ENCODE results near the gene LRP1B.

LRP1B gene

GRCh38 chr2:140502951-140503630, 1627.7 kb downstream of the LRP1B start:
- peak; percentile 26; the same call in 2 of the 3 replicates for ATAC-seq
- TF ChIP-seq GLIS3 (CRISPR knock-in tag; IDR thresholded peaks at IDR 0.05) (no peak), ARNTL (CRISPR knock-in tag; IDR thresholded peaks at IDR 0.05; ENCODE audit: borderline replicate concordance, low read depth) (no peak), SNAI2 (CRISPR knock-in tag; IDR thresholded peaks at IDR 0.05) (no peak), PPARA (CRISPR knock-in tag; IDR thresholded peaks at IDR 0.05; ENCODE audit: borderline replicate concordance) (no peak), ZC3H10 (CRISPR knock-in tag; IDR thresholded peaks at IDR 0.05) (no peak), BACH2 (CRISPR knock-in tag; IDR thresholded peaks at IDR 0.05; ENCODE audit: borderline replicate concordance) (no peak), ISL1 (CRISPR knock-in tag; IDR thresholded peaks at IDR 0.05) (no peak), ZFP30 (CRISPR knock-in tag; IDR thresholded peaks at IDR 0.05) (no peak), ESRRG (CRISPR knock-in tag; IDR thresholded peaks at IDR 0.05) (no peak), RARB (CRISPR knock-in tag; IDR thresholded peaks at IDR 0.05) (no peak), TSHZ2 (CRISPR knock-in tag; IDR thresholded peaks at IDR 0.05) (no peak), ZFP3 (CRISPR knock-in tag; IDR thresholded peaks at IDR 0.05) (no peak), PATZ1 (CRISPR knock-in tag; IDR thresholded peaks at IDR 0.05; ENCODE audit: borderline replicate concordance) (no peak), ZNF8 (CRISPR knock-in tag; IDR thresholded peaks at IDR 0.05) (no peak)
- TF ChIP-seq, protein P1, sequence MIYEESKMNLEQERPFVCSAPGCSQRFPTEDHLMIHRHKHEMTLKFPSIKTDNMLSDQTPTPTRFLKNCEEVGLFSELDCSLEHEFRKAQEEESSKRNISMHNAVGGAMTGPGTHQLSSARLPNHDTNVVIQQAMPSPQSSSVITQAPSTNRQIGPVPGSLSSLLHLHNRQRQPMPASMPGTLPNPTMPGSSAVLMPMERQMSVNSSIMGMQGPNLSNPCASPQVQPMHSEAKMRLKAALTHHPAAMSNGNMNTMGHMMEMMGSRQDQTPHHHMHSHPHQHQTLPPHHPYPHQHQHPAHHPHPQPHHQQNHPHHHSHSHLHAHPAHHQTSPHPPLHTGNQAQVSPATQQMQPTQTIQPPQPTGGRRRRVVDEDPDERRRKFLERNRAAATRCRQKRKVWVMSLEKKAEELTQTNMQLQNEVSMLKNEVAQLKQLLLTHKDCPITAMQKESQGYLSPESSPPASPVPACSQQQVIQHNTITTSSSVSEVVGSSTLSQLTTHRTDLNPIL (CRISPR knock-in tag; IDR thresholded peaks at IDR 0.05; ENCODE audit: low read depth) = no peak

- ATAC-seq = no peak
- TF ChIP-seq, protein P1 (CRISPR knock-in tag; IDR thresholded peaks at IDR 0.05; ENCODE audit: low read depth) = no peak
- TF ChIP-seq ISL1 (CRISPR knock-in tag; IDR thresholded peaks at IDR 0.05) (no peak), TSHZ2 (CRISPR knock-in tag; IDR thresholded peaks at IDR 0.05) (no peak), ZC3H10 (CRISPR knock-in tag; IDR thresholded peaks at IDR 0.05) (no peak), ZFP3 (CRISPR knock-in tag; IDR thresholded peaks at IDR 0.05) (no peak), CSDC2 (CRISPR knock-in tag; IDR thresholded peaks at IDR 0.05) (no peak), RARB (CRISPR knock-in tag; IDR thresholded peaks at IDR 0.05) (no peak), PPARA (CRISPR knock-in tag; IDR thresholded peaks at IDR 0.05; ENCODE audit: borderline replicate concordance) (no peak), BACH2 (CRISPR knock-in tag; IDR thresholded peaks at IDR 0.05; ENCODE audit: borderline replicate concordance) (no peak), ZNF8 (CRISPR knock-in tag; IDR thresholded peaks at IDR 0.05) (no peak)
These were observed 1632.5 kb downstream of the LRP1B start for GRCh38 chr2:140498360-140498759.

GRCh38 chr2:140496714-140497113, 1634.1 kb downstream of the LRP1B start:
- ATAC-seq = no peak
- no peak for TF ChIP-seq TSHZ2 (CRISPR knock-in tag; IDR thresholded peaks at IDR 0.05)
- TF ChIP-seq CSDC2 (CRISPR knock-in tag; IDR thresholded peaks at IDR 0.05) = no peak
- TF ChIP-seq, protein P1 (CRISPR knock-in tag; IDR thresholded peaks at IDR 0.05; ENCODE audit: low read depth) = no peak
- TF ChIP-seq BACH2 (CRISPR knock-in tag; IDR thresholded peaks at IDR 0.05; ENCODE audit: borderline replicate concordance) = no peak
- TF ChIP-seq ZNF70 (CRISPR knock-in tag; IDR thresholded peaks at IDR 0.05) = no peak
- TF ChIP-seq PATZ1 (CRISPR knock-in tag; IDR thresholded peaks at IDR 0.05; ENCODE audit: borderline replicate concordance) = no peak
- TF ChIP-seq TCF4 (CRISPR knock-in tag; IDR thresholded peaks at IDR 0.05; ENCODE audit: borderline replicate concordance) = no peak
- no peak for TF ChIP-seq ZFP30 (CRISPR knock-in tag; IDR thresholded peaks at IDR 0.05)
- TF ChIP-seq OSR1 (CRISPR knock-in tag; IDR thresholded peaks at IDR 0.05) = no peak

Measured in SK-N-SH treated with all-trans-retinoic acid at 6 μM for 48 hours (cell line).